Right lung (tissue), 5 donors: ENCODE data around the gene CXCR5. TPM values are rescaled to one million over a fixed set of nuclear protein-coding genes. Genes with fewer than 3 reads are reported as not detected.

Experiments used
- DNase-seq, 2 donors: peaks; one replicate each; pipeline ENCODE4 v3.0.0-alpha.2; 2013
- polyA plus RNA-seq, 5 donors: library from polyadenylated mRNA; unstranded; fragments of 120-200 nt; gene quantifications; one replicate each; pipeline versions ENCODE4 v1.2.1 to v1.2.3, GENCODE V29; 2013; ENCODE audit warnings: inconsistent platforms in 1 of 5, low replicate concordance in 1 of 5; ENCODE audit not compliant: insufficient read length in 5 of 5, insufficient read depth in 1 of 5

Gene CXCR5
- polyA plus RNA-seq, 5 donors: not detected

DNA sequence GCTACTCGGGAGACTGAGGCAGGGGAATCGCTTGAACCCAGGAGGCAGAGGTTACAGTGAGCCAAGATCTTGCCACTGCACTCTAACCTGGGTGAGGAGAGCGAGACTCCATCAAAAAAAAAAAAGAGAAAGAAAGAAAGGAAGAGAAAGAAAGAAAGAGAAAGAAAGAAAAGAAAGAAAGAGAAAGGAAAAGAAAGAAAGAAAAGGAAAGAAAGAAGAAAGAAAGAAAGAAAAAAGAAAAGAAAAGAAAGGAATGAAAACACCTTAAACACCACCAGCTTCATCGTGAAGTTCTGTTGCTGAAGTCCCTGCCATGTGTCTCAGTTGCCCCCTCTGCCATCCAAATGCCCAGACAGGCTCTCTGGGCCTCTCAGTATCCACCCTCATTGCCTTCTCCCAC, 9.9 kb upstream of the CXCR5 start:
- no peak for DNase-seq

DNA sequence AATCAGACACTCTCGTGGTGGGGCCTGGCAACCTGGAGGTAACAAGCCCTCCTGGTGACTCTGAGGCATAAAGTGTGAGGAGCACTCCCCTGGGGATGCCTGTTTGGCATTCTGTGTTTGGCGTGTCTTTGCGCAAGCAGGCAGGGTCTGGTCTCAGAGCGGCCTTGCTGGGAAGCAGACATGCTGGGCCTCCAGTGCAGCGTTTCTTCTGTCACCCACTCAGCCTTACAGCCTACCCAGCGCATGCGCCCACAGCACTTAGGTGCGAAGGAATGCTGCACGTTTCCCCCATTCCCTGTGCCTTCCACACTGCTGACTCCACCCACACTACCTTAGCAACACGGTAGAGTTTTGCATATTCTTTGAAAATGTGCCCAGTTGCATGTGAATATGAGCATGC, 7.4 kb upstream of the CXCR5 start:
- DNase-seq: no peak

DNA sequence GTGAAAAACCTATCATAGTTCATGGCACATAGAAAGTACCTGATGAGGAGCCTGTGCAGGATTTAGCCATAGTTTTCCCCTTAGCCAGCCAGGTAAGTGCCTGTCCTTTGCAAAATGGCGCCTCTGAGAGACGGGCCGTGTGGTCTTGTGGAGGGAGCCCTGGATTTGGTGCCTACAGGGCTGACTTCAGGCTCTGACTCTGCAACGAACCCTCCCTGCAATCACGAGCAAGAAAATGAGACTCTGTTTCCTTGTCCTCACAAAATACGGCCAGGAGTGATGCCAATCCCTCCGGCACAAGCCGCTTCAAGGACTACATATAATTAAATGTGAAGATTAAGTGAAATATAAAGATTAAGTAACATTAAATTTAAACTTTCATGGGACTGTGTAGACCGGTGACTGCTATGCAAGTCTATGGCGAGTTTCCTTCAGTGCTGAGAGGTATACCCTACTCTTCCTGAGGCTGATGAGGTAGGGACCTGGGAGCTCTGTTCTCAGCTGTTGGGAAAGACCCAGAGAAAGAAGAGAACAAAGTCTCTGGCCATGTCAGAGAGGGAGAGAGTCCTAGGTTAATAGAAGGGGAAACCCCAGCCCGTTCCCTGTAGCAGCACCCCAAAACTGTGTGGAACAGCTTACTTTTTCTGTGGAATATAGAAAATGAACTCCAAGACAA, 6.1 kb upstream of the CXCR5 start:
- DNase-seq: no peak

DNA sequence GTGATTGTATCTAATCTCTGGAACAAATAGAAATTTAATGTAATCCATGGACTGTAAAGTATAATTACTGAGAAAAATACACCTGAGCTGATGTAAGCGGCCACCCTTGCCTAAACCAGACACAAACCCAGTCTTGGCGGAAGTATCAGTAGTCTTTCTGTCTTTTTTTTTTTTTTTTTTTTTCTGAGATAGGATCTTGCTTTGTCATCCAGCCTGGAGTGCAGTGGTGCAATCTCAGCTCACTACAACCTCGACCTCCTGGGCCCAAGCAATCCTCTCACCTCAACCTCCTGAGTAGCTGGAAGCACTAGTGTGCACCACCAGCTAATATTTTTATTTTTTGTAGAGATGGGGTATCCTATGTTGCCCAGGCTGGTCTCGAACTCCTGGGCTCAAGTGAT, 5.5 kb upstream of the CXCR5 start:
- DNase-seq: no peak

DNA sequence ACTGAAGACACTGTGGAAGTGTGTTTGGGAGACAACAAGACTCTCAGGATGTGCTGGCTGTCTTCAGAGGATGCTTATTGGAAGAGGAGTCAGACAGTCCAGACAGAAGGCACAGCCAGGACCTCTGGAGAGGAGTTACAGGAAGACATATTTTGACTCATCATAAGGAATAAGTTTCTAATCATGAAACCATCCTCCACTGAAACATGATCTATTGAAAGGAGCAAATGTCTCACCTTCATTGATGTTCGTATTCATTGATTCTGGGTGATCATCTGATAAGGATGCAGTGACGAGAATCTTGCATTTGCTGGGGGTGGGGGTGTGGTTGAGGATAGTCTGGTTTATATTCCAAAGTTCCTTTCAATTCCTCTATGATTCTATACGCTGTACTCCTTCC, 2.5 kb upstream of the CXCR5 start:
- DNase-seq: no peak

DNA sequence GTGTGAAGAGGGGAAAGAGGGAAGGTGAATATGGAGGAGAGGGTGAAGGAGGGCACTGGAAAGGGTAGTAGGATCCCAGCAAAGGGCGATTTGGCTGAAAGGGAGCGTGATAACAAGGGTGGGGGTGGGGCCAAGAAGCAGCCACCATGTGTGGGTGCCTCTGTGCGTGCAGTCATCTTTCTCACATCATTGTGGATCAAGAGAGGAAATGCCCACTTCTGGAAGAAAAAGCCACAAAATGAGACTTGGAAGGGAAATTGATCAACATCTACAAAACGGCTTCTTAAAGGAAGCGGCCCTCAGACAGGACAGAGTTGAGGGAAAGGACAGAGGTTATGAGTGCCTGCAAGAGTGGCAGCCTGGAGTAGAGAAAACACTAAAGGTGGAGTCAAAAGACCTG, 1.2 kb upstream of the CXCR5 start:
- DNase-seq: no peak

DNA sequence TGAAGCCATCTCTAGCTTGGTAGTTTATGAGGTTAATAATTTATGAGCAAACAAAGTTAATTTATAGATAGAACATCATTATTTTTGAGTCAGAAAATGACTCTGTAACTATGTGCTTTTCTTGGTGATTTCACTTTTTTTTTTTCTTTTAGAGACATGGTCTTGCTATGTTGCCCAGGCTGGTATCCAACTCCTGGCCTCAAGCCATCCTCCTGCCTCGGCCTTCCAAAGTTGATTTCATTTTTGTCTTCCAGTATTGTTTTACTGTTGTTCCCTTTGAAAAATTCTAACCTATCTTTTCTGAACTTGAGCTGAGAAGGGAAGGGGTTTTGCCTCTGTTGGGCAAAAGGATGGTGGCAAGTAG, 706 bp upstream of the CXCR5 start:
- no peak for DNase-seq

DNA sequence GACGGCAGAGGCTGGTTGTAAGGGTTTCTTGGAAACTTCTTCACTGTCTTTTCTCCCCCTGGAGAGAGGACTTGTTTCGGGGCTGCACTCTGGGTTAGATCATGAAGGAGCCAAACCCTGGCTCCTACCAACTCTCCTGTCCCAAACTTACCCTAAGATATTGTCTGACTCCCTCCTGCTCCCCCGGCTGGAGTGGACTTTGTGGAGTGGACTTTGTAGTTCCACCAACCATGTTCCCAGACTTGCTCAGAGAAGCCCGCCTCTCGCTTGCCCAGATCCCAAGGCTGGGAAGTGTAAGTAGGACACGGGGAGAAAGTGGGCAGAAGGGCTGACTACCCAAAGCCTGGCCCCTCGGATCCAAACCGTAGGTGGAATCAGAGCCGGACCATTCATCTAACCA, 1.2 kb downstream of the CXCR5 start:
- no peak for DNase-seq

DNA sequence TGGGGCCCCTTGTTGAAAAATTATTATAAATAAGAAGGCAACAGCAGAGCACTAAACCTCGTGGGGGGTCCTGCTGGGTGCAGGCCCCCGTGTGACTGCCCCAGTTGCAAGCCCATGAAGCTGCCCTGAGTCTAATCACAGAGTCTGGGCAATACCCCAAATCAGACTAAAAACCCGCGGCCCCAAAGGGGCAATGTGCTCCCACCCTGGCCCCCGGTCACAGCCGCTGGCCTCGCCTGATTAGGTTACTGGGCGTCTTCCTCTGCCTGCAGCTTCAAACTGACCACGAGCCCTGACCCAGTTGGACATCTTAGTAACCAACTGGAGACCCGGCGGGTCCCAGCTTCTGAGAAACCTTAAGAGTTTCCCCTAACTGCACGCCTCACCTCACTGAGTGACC, 1.6 kb downstream of the CXCR5 start:
- no peak for DNase-seq

DNA sequence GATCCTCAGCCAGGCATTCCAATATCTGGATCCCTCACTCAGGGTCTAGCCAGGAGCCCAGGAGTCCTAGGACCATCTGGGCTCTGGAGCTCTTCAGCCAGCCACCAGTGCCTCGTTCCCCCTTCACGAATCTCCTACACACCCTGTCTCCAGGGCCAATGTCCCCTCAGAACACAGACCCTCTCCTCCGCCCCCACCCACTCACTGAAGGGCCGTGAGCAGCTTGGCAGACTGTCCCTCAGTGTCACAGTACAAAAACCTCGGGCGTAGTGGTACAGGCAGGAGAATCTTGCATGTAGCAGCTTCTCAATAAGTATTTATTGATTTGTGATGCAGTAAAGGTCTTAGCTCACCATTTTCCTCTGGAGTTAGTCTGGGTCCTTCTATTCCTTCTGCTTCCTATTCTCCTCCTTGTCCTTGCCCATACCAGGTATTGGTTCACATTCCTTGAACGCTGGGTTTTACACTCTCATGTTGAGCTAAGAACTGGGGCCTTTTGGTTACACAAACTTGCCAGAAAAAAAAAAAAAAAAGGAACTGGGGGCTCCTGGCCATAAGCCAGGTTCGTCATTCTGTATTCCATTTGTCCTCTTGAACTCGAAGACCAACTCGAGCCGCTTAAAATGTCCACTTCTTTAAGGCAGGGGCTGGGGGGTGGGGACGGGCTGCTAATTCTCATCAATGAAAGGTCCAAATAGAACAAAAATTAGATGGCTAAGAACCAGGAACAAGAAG, 2.3 kb downstream of the CXCR5 start:
- DNase-seq: no peak

DNA sequence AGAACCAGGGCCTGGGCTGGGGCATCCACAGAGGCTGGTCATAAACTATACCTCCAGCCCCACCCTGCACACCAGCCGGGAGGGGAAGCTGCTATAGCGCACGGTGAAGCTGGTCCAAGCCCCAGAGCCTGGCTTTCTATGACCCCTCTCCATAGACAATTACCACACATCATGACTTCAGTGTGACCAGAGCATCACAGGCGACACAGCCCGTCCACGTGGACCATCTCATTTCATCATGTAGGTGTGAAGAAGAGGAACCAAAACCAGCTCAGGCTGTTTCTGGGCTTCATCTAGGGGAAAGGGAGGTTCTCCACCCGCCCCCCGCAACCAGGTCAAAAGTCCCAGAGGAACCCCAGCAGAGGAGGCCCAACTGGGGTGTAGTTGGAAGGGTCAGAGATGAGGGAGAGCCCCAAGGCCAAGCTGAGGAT, 3.0 kb downstream of the CXCR5 start:
- DNase-seq: no peak

DNA sequence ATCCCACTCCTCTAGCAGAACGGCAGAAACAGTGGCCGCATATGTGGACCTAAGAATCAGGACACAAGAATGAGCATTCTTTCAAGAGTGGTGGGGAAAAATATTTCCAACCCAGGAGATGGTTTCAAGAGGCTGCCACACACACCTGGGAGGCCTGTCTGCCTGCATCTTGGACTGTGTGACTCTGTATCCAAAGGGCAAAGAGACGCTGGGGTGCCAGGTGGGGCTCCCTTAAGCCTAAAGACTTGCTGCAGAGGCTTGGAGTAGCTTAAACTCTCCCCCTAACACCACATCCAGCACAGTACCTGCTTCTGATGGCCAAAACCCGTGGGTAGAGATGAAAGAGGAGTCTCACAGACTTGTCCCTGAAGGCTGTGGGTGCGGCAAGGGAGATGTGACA, 3.5 kb downstream of the CXCR5 start:
- no peak for DNase-seq

DNA sequence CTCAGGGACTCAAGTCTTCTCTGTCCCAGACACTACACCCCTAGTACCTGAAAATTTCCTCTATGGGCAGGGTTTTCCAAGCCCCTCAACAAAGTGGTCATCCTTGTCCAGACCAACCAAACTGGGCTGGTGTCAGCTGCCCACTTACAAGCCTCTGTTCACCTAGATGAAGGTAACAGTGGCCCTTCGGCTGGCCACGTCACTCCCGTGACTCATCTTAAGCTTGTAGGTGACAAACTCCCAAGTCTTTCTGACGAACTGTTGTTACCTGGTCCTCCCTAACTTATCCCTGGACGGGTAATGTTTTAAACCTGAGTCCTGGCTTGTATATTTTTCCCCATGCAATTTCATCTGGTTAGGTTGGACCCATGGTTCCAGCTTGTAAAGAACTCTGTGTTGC, 4.7 kb downstream of the CXCR5 start:
- DNase-seq: no peak

DNA sequence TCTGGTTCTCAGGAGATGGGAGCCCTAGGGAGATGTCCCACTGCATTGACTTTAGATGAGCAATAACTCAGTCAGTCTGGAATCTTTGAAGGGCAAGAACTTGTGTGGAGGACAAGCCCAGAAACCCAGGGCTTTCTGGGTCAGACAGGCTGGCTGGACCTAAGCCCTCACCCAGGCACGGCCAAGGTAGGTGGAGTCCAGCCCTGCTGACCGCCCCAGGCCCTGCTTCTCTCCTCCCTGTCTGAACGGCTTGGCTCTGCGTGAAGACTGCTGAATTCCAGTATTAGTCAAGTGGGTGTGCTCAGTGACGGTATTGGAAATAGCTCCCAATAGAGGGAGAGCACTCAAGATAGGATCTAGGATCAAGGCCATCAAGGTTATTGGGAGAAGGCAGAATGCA, 6.1 kb downstream of the CXCR5 start:
- no peak for DNase-seq

DNA sequence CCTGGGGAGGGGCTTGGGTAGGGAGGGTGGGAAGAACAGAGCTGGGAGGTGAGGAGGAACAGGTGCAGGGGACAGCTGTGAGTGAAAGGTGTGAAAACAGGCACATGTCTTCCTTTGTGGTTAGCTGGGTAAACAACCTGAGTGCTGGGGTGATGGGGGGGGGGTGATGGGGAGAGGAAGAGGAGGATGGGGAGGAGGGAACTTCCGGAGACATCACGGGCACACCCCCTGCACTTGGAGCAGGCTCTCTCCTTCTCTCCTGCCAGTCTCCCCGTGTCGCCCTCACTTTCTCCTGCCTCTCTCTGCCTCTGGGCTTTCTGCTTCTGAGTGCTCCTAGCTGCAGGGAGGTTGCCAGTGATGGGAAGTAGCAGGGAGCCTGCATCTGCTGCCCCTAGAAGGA, 8.8 kb downstream of the CXCR5 start:
- no peak for DNase-seq

DNA sequence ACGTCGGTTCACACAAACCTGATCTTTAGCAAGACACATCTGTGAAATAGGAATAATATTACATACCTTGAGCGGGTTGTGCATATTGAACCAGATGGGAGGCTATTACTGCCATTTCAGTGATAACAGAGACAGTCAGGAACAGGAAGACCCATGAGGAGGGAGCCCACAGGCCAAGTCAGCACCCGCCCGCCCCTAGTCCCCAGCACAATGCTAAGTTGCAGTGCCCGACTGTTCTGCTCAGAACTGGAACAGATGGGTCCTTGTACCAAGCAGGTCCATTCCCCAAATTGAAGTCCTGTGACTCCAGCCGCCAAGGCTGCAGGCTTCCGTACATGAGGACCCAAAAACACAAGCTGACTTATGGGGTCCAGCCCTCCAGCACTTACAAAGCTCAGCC, 9.3 kb downstream of the CXCR5 start:
- DNase-seq: no peak

DNA sequence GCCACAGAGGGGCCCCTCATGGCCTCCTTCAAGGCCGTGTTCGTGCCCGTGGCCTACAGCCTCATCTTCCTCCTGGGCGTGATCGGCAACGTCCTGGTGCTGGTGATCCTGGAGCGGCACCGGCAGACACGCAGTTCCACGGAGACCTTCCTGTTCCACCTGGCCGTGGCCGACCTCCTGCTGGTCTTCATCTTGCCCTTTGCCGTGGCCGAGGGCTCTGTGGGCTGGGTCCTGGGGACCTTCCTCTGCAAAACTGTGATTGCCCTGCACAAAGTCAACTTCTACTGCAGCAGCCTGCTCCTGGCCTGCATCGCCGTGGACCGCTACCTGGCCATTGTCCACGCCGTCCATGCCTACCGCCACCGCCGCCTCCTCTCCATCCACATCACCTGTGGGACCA, 10.0 kb downstream of the CXCR5 start:
- DNase-seq: no peak

DNA sequence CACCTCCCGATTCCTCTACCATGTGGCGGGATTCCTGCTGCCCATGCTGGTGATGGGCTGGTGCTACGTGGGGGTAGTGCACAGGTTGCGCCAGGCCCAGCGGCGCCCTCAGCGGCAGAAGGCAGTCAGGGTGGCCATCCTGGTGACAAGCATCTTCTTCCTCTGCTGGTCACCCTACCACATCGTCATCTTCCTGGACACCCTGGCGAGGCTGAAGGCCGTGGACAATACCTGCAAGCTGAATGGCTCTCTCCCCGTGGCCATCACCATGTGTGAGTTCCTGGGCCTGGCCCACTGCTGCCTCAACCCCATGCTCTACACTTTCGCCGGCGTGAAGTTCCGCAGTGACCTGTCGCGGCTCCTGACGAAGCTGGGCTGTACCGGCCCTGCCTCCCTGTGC, 10.5 kb downstream of the CXCR5 start:
- DNase-seq: no peak

DNA sequence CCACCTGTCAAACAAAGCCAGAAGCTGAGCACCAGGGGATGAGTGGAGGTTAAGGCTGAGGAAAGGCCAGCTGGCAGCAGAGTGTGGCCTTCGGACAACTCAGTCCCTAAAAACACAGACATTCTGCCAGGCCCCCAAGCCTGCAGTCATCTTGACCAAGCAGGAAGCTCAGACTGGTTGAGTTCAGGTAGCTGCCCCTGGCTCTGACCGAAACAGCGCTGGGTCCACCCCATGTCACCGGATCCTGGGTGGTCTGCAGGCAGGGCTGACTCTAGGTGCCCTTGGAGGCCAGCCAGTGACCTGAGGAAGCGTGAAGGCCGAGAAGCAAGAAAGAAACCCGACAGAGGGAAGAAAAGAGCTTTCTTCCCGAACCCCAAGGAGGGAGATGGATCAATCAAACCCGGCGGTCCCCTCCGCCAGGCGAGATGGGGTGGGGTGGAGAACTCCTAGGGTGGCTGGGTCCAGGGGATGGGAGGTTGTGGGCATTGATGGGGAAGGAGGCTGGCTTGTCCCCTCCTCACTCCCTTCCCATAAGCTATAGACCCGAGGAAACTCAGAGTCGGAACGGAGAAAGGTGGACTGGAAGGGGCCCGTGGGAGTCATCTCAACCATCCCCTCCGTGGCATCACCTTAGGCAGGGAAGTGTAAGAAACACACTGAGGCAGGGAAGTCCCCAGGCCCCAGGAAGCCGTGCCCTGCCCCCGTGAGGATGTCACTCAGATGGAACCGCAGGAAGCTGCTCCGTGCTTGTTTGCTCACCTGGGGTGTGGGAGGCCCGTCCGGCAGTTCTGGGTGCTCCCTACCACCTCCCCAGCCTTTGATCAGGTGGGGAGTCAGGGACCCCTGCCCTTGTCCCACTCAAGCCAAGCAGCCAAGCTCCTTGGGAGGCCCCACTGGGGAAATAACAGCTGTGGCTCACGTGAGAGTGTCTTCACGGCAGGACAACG, 11.7 kb downstream of the CXCR5 start:
- DNase-seq: no peak

DNA sequence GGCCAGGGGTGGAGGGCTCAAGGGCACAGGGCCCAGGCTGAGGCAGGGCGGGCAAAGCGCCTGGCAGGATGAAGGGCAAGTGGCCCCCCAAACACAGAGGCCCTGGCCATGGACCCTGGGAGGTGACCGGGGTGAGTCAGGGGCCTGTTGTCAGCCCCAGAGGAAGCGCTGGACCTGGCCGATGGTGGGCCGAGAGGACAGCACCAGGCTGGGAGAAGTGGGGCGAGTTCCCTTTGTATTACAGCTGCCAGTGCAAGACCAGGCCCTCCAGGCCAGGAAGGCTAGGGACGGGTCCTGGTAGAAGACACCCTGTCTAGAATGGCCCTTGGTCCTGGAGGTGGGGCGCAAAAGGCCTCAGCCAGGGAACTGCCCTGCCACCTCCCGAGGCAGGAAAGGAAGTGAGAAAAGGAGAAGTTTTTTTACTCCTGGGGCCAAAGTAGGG, 12.8 kb downstream of the CXCR5 start:
- no peak for DNase-seq

DNA sequence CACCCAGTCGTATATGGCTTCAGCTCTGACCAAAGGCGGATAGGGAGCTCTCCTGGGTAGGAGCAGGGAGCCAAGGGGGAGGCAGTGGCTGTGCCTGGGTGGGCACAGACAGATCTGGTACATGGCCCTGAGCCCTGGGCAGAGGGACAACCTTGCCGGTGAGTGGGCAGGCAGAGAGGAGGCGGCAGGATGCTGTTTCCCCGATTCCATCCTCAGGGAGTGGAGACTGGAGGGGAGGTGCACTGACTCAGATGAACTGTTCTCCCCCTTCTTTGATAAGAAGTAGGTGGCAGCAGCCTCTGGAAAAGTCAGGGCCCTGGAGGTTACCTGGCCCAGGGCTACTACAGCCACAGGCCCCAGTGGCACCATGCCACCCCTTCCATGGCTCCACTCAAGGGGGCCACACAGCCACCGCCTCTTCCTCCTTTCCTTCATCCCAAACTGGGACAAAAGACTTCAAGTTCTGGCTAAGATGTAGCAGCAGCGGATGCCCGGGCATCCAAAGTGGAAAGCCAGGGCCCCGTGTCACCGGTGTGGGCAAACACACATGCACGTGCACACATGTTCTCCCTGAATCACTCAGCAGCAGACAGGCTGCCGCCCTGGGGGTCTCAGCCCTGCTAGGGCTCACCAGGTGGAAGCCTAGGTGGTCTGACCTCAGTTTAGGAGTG, 13.4 kb downstream of the CXCR5 start:
- DNase-seq: no peak

DNA sequence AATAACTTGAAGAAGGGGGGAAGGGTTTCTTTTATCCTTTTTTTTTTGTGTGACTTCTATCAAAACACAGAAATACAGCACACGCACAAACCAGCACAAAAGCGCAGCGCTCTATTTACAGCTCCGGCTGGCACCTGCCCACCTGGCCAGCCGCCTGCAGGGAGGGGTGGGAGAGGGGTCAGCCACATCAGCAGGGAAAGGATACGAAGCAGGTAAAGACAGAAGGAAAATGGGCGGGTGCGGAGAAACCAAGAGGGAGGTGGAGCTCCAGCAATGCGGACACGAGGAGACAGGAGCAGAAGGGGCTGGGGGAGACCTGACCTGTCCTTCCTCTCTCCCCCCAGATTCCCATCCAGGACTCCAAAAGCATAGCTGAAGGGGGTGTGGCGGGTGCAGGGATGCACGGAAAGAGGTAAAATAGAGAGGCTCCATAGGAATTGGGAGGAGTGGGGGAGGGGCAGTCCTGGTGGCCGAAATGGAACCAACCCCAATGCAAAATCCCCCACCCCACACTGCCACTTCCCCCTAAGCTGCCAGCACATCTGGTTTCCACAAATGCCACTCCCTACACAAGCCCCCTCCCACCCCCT, 14.1 kb downstream of the CXCR5 start:
- DNase-seq: no peak
